Measurements from ENCODE around the gene NKAP. TPM values are rescaled to one million over a fixed set of nuclear protein-coding genes. Genes with fewer than 3 reads are reported as not detected.
"Not testable (repeated sequence)": the region's sequence is repeated elsewhere in the genome, so short reads cannot be mapped to it uniquely, and the experiment has no call there.

Gene NKAP
- total and polyA plus RNA-seq, 11 donors = 2.9 to 7.8 (median 5.9) TPM

- 51 to 82% (median 67%) methylated on average over 6 of the region's 6 CpGs for WGBS, 4 donors
- no peak overlapping the region for H3K27ac ChIP-seq
- DNase-seq = no peak
Observed at GRCh38 chrX:119970574-119970973, 27.0 kb upstream of the NKAP start.

DNA sequence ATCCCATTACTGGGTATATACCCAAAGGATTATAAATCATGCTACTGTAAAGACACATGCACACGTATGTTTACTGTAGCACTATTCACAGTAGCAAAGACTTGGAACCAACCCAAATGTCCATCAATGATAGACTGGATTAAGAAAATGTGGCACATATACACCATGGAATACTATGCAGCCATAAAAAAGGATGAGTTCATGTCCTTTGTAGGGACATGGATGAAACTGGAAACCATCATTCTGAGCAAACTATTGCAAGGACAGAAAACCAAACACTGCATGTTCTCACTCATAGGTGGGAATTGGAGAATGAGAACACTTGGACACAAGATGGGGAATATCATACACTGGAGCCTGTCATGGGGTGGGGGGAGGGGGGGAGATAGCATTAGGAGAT lies 23.3 kb upstream of the NKAP start:
- H3K27me3 ChIP-seq; ATAC-seq; intact Hi-C loops (cut with DNase I); H3K9me3 ChIP-seq; H3K27ac ChIP-seq; H3K4me3 ChIP-seq; H3K36me3 ChIP-seq; DNase-seq; H3K4me1 ChIP-seq: not testable (repeated sequence)
- WGBS, 4 donors = 89 to 100% (median 100%) methylated on average over 1 of the region's 1 CpG

More at GRCh38 chrX:119970574-119970973, 27.0 kb upstream of the NKAP start:
- intact Hi-C loops (cut with DNase I) = no loop called here
- no peak overlapping the region for H3K4me3 ChIP-seq
- no peaks in the 10 kb centered on the region for H3K9me3 ChIP-seq
- H3K36me3 ChIP-seq = no peaks in the 10 kb centered on the region
- no peaks in the 10 kb centered on the region for H3K27me3 ChIP-seq
- TF ChIP-seq POLR2A (IDR thresholded peaks at IDR 0.05) (no peak), CTCF (IDR thresholded peaks at IDR 0.05) (no peak)
- H3K4me1 ChIP-seq = no peaks in the 10 kb centered on the region
- ATAC-seq = no peak

- DNase-seq (no peak), ATAC-seq (no peak)
- intact Hi-C loops (cut with DNase I) = no loop called here
- no peaks in the 10 kb centered on the region for H3K4me1 ChIP-seq
- H3K36me3 ChIP-seq = no peaks in the 10 kb centered on the region
- peaks cover 0 to 3% (median 0%) of the 10 kb centered on the region in 9 donors for H3K27me3 ChIP-seq
- TF ChIP-seq POLR2A (IDR thresholded peaks at IDR 0.05) (no peak), CTCF (IDR thresholded peaks at IDR 0.05) (no peak)
- H3K4me3 ChIP-seq = no peak overlapping the region
- no peak overlapping the region for H3K27ac ChIP-seq
- no peaks in the 10 kb centered on the region for H3K9me3 ChIP-seq
Observed at GRCh38 chrX:119960625-119961024, 17.1 kb upstream of the NKAP start.

DNA sequence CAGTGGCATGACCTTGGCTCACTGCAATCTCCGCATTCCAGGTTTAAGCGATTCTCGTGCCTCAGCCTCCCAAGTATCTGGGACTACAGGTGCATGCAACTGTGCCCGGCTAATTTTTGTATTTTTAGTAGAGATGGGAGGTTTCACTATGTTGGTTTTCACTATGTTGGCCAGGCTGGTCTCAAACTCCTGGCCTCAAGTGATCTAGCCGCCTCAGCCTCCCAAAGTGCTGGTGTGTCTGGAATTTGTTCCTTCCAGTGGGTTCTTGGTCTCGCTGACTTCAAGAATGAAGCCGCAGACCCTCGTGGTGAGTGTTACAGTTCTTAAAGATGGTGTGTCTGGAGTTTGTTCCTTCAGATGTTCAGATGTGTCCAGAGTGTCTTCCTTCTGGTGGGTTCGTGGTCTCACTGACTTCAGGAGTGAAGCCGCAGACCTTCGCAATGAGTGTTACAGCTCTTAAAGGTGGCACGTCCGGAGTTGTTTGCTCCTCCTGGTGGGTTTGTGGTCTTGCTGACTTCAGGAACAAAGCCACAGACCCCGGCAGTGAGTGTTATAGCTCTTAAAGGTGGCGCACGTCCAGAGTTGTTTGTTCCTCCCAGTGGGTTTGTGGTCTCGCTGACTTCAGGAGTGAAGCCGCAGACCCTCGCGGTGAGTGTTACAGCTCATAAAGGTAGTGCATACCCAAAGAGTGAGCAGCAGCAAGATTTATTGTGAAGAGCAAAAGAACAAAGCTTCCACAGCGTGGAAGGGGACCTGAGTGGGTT lies 12.4 kb upstream of the NKAP start:
- H3K9me3 ChIP-seq; ATAC-seq; H3K4me3 ChIP-seq; intact Hi-C loops (cut with DNase I); H3K4me1 ChIP-seq; H3K36me3 ChIP-seq; H3K27me3 ChIP-seq; H3K27ac ChIP-seq; DNase-seq: not testable (repeated sequence)
- WGBS, 4 donors = 81 to 87% (median 85%) methylated on average over 20 to 21 of the region's 21 CpGs

DNA sequence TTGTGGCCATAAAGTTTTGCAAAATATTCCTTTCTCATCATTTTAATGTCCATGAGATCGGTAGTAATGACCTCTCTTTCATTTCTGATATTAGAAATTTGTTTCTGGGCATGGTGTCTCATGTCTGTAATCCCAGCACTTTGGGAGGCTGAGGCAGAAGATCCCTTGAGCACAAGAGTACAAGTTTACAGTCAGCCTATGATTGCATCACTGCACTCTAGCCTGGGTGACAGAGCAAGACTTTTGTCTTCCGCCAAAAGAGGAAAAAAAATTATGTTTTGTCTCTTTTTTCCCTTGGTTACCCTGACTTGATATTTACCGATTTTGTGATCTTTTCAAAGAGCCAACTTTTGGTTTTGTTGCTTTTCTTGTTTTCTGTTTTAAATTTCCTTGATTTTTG lies 10.8 kb upstream of the NKAP start:
- intact Hi-C loops (cut with DNase I) = no loop called here
- Histone ChIP-seq H3K4me1 (no peaks in the 10 kb centered on the region), H3K4me3 (no peak overlapping the region), H3K27me3 (peaks cover 0 to 13% (median 0%) of the 10 kb centered on the region in 9 donors), H3K9me3 (no peaks in the 10 kb centered on the region), H3K27ac (no peak overlapping the region), H3K36me3 (no peaks in the 10 kb centered on the region)
- WGBS, 4 donors = 62 to 76% (median 65%) methylated on average over 3 of the region's 3 CpGs
- DNase-seq (no peak), ATAC-seq (no peak)
- no peak for TF ChIP-seq CTCF (IDR thresholded peaks at IDR 0.05)
- TF ChIP-seq POLR2A (IDR thresholded peaks at IDR 0.05) = no peak
